Thyroid gland (tissue), 4 donors: ENCODE results near the gene IRGC. TPM values are rescaled to one million over a fixed set of nuclear protein-coding genes. Genes with fewer than 3 reads are reported as not detected.

Experiments used
- DNase-seq, 2 donors: peaks; one replicate each; pipeline ENCODE4 v3.0.0-alpha.2; 2019
- H3K27ac ChIP-seq, 3 donors: fragments of 200-600 bp; sonication (generic); 1 replicate in 2 of 3; 2 replicates in 1 of 3; pipeline ENCODE4 v1.5.1; 2016 to 2019; ENCODE audit warnings: mild to moderate bottlenecking in 1 of 3, moderate library complexity in 1 of 3
- H3K27me3 ChIP-seq: fragments of 200-600 bp; sonication (generic); one replicate; pipeline ENCODE4 v1.5.1; 2019
- H3K36me3 ChIP-seq, 2 donors: fragments of 200-600 bp; sonication (generic); one replicate each; pipeline ENCODE4 v1.5.1; 2016 to 2019
- H3K4me1 ChIP-seq, 2 donors: fragments of 200-600 bp; sonication (generic); one replicate each; pipeline ENCODE4 v1.5.1; 2017 to 2019
- H3K4me3 ChIP-seq, 3 donors: fragments of 200-600 bp; sonication (generic); replicated peaks in 1 of 3; 1 replicate in 2 of 3; 2 replicates in 1 of 3; pipeline ENCODE4 v1.5.1; 2016; ENCODE audit warnings: mild to moderate bottlenecking in 1 of 3
- H3K9me3 ChIP-seq: fragments of 200-600 bp; sonication (generic); one replicate; pipeline ENCODE4 v1.5.1; 2017
- POLR2A ChIP-seq, 2 donors: fragments of 450-650 bp; IDR thresholded peaks; one replicate each; pipeline ENCODE4 v1.6.1; 2017; ENCODE audit warnings: antibody characterized with exemption in 2 of 2, mild to moderate bottlenecking in 2 of 2, moderate library complexity in 1 of 2
- WGBS, 2 donors: methylation state at CpG; one replicate each; pipeline ENCODE4 v1.1.5; 2017; 5-methylcytosine and 5-hydroxymethylcytosine counted together
- intact Hi-C: fragments of 100-400 bp; cut with DNase I; formaldehyde crosslinking; loops from one replicate; pipeline ENCODE4 v1.15.1; 2023
- total RNA-seq, 4 donors: library from RNA; depleted of rRNA; stranded (reverse); fragments of >200 nt; gene quantifications; one replicate each; pipeline ENCODE4 v1.2.3, GENCODE V29; 2016
- TF ChIP-seq, protein P1 (sequence below), 6 experiments: fragments of 200-600 bp in 3 of 6; fragments of 450-650 bp in 3 of 6; sonication (generic) in 3 of 6; IDR thresholded peaks; one replicate each; pipeline ENCODE4 v1.5.1; 2016 to 2019; ENCODE audit warnings: antibody characterized with exemption in 6 of 6, mild to moderate bottlenecking in 2 of 6, inconsistent platforms in 1 of 6, moderate library complexity in 1 of 6

IRGC gene
- total RNA-seq, 4 donors from 2014 or later, result 1.1 TPM; not detected in 3

DNA sequence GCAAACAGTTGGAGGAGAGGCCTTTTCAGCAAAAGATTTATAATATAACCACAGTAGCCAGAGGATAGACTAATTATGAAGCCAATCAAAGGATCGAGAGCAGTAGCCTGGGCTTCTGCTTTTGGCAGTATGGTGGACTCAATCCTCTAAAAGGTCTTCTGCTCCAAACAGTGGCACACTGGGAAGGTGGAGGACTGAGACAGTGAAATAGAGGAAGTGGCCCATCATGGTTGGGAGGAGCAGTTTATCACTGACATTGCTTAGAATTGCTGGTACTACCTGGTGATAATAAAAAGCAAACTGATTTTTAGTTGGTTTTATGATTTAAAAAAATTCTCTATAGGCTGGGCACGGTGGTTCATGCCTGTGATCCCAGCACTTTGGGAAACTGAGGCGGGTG, 25.0 kb upstream of the IRGC start:
- Histone ChIP-seq H3K27me3 (no peaks in the 10 kb centered on the region), H3K9me3 (no peaks in the 10 kb centered on the region), H3K4me1 (no peaks in the 10 kb centered on the region), H3K4me3 (no peak overlapping the region), H3K36me3 (no peaks in the 10 kb centered on the region), H3K27ac (no peak overlapping the region)
- DNase-seq, result no peak
- WGBS, 2 donors, result 97 to 99% methylated on average over 3 of the region's 3 CpGs
- intact Hi-C loops, result no loop called here
- no peak for TF ChIP-seq POLR2A (IDR thresholded peaks at IDR 0.05)
- TF ChIP-seq, protein P1, sequence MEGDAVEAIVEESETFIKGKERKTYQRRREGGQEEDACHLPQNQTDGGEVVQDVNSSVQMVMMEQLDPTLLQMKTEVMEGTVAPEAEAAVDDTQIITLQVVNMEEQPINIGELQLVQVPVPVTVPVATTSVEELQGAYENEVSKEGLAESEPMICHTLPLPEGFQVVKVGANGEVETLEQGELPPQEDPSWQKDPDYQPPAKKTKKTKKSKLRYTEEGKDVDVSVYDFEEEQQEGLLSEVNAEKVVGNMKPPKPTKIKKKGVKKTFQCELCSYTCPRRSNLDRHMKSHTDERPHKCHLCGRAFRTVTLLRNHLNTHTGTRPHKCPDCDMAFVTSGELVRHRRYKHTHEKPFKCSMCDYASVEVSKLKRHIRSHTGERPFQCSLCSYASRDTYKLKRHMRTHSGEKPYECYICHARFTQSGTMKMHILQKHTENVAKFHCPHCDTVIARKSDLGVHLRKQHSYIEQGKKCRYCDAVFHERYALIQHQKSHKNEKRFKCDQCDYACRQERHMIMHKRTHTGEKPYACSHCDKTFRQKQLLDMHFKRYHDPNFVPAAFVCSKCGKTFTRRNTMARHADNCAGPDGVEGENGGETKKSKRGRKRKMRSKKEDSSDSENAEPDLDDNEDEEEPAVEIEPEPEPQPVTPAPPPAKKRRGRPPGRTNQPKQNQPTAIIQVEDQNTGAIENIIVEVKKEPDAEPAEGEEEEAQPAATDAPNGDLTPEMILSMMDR (IDR thresholded peaks at IDR 0.05), result no peak

- intact Hi-C loops, result no loop called here
- no peaks in the 10 kb centered on the region for H3K36me3 ChIP-seq
- TF ChIP-seq POLR2A (IDR thresholded peaks at IDR 0.05), result no peak
- TF ChIP-seq, protein P1 (IDR thresholded peaks at IDR 0.05), result no peak
- H3K27me3 ChIP-seq, result no peaks in the 10 kb centered on the region
- no peaks in the 10 kb centered on the region for H3K4me1 ChIP-seq
- no peak overlapping the region for H3K4me3 ChIP-seq
- no peak for DNase-seq
- H3K9me3 ChIP-seq, result no peaks in the 10 kb centered on the region
- WGBS, 2 donors, result 91 to 92% methylated on average over 5 of the region's 5 CpGs
- no peak overlapping the region for H3K27ac ChIP-seq
These were observed 24.1 kb upstream of the IRGC start for GRCh38 chr19:43691755-43692154.

- WGBS, 2 donors, result 90 to 91% methylated on average over 2 of the region's 2 CpGs
- Histone ChIP-seq H3K27ac (no peak overlapping the region), H3K27me3 (no peaks in the 10 kb centered on the region), H3K9me3 (no peaks in the 10 kb centered on the region), H3K4me1 (no peaks in the 10 kb centered on the region), H3K36me3 (no peaks in the 10 kb centered on the region), H3K4me3 (no peak overlapping the region)
- intact Hi-C loops, result no loop called here
- TF ChIP-seq, protein P1 (IDR thresholded peaks at IDR 0.05), result no peak
- TF ChIP-seq POLR2A (IDR thresholded peaks at IDR 0.05), result no peak
- DNase-seq, result no peak
These were observed 23.5 kb upstream of the IRGC start for GRCh38 chr19:43692385-43692784.

- no peak for DNase-seq
- Histone ChIP-seq H3K27me3 (no peaks in the 10 kb centered on the region), H3K4me1 (no peaks in the 10 kb centered on the region), H3K27ac (no peak overlapping the region), H3K4me3 (no peak overlapping the region), H3K9me3 (no peaks in the 10 kb centered on the region), H3K36me3 (no peaks in the 10 kb centered on the region)
- intact Hi-C loops, result no loop called here
- no peak for TF ChIP-seq POLR2A (IDR thresholded peaks at IDR 0.05)
- TF ChIP-seq, protein P1 (IDR thresholded peaks at IDR 0.05), result no peak
- 72 to 82% methylated on average over 4 of the region's 4 CpGs for WGBS, 2 donors
These were observed 23.0 kb upstream of the IRGC start for GRCh38 chr19:43692877-43693276.

DNA sequence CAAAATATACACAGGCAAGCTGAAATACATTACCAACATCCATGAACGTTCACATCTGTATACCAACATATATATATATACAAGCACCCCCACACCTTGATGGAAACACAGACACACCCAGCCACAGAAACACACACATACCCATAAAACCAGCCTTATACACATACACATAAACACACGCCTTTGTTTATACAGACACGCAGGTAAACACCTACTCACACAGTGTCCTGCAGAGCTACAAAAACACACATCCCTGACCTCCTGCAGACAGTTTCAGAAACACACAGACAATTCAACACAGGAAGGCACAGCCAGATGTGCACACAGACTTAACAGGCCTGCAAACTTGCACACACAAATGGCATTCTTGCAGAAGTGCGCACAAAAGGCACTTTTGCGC, 21.3 kb upstream of the IRGC start:
- no peaks in the 10 kb centered on the region for H3K36me3 ChIP-seq
- no peaks in the 10 kb centered on the region for H3K9me3 ChIP-seq
- H3K27me3 ChIP-seq, result no peaks in the 10 kb centered on the region
- no peak for DNase-seq
- 61 to 79% methylated on average over 5 of the region's 5 CpGs for WGBS, 2 donors
- TF ChIP-seq POLR2A (IDR thresholded peaks at IDR 0.05), result no peak
- TF ChIP-seq, protein P1 (IDR thresholded peaks at IDR 0.05), result no peak
- no peak overlapping the region for H3K4me3 ChIP-seq
- no peak overlapping the region for H3K27ac ChIP-seq
- H3K4me1 ChIP-seq, result peaks cover 0 to 4% of the 10 kb centered on the region in 2 donors
- intact Hi-C loops, result no loop called here
